GM12892 (cell line): ENCODE results near the gene GALNT18.

ENCODE experiments used
- POLR2AphosphoS5 ChIP-seq: IDR thresholded peaks from 2 replicates; pipeline ENCODE4 v1.6.1; 2011; ENCODE audit warnings: low read depth, low read length, control low read depth
- TAF1 ChIP-seq: IDR thresholded peaks from 2 replicates; pipeline ENCODE4 v1.6.1; 2011; ENCODE audit warnings: low read depth, mild to moderate bottlenecking, control low read depth, low read length, borderline replicate concordance

DNA sequence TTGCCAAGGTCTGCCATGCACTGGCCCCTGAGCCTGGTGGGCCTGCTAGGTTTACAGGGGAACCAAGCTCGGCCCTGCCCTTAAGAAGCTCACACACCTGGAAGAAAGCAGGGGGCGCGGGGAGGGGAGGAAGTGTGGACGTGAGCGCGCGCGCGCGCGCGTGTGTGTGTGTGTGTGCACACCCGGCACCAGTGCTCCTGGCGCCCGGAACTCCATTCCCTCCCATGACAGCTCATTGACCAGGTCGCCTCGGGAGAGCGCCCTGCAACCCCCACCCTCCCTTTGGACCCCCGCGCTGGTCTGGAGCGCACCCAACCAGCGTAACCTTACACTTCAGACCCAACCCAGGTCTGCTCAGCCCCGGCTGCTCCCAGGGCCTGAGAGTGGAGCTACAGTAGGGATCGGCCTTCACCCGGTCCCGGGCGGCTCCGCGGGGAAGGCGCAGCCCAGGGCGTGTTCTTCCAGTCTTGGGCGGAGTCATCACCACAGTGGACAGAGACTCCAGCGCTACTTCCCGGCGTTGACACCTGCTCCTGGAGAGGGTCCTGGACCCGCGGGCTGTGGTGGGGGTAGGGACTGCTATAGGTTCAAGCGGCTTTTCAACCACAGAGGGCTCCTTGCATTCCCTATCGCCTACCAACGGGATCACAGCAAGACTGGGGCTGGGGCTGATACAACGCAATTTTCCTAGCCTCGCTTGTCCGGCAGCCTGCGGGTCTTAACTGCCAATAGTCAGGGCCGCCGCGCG, 1.5 kb downstream of the GALNT18 start:
- no peak for TF ChIP-seq TAF1
- TF ChIP-seq POLR2AphosphoS5 = no peak
